Suprapubic skin (tissue), 4 donors: ENCODE data around the gene VGF. TPM values are rescaled to one million over a fixed set of nuclear protein-coding genes. Genes with fewer than 3 reads are reported as not detected.

Source experiments
- DNase-seq, 2 donors: peaks; one replicate each; pipeline ENCODE4 v3.0.0-alpha.2; 2019; ENCODE audit warnings: low spot score in 2 of 2
- H3K27ac ChIP-seq: fragments of 200-600 bp; sonication (generic); one replicate; pipeline ENCODE4 v1.5.1; 2019
- H3K27me3 ChIP-seq: fragments of 200-600 bp; sonication (generic); one replicate; pipeline ENCODE4 v1.5.1; 2019
- H3K36me3 ChIP-seq: fragments of 200-600 bp; sonication (generic); one replicate; pipeline ENCODE4 v1.5.1; 2019
- H3K4me1 ChIP-seq: fragments of 200-600 bp; sonication (generic); one replicate; pipeline ENCODE4 v1.5.1; 2019
- H3K4me3 ChIP-seq: fragments of 200-600 bp; sonication (generic); one replicate; pipeline ENCODE4 v1.5.1; 2019; ENCODE audit warnings: mild to moderate bottlenecking
- H3K9me3 ChIP-seq: fragments of 200-600 bp; sonication (generic); one replicate; pipeline ENCODE4 v1.5.1; 2019
- CTCF ChIP-seq, 2 donors: fragments of 200-600 bp in 1 of 2; fragments of 450-650 bp in 1 of 2; sonication (generic) in 1 of 2; IDR thresholded peaks; one replicate each; pipeline ENCODE4 v1.5.1; 2016 to 2019; ENCODE audit warnings: antibody characterized with exemption in 2 of 2, mild to moderate bottlenecking in 1 of 2, moderate library complexity in 1 of 2
- EP300 ChIP-seq: sonication (generic); formaldehyde crosslinking; IDR thresholded peaks from one replicate; pipeline ENCODE4 v1.6.1; 2017; ENCODE audit warnings: antibody characterized with exemption
- POLR2A ChIP-seq, 2 donors: fragments of 450-650 bp; IDR thresholded peaks; one replicate each; pipeline ENCODE4 v1.6.1; 2017; ENCODE audit warnings: antibody characterized with exemption in 2 of 2, mild to moderate bottlenecking in 2 of 2, moderate library complexity in 2 of 2
- POLR2AphosphoS5 ChIP-seq, 3 donors: sonication (generic); formaldehyde crosslinking; IDR thresholded peaks; one replicate each; pipeline ENCODE4 v1.6.1; 2017; ENCODE audit warnings: antibody characterized with exemption in 3 of 3
- WGBS: methylation state at CpG from one replicate; pipeline ENCODE4 v1.1.5; 2018; 5-methylcytosine and 5-hydroxymethylcytosine counted together
- total RNA-seq, 4 donors: library from RNA; depleted of rRNA; stranded (reverse); fragments of >200 nt; gene quantifications; one replicate each; pipeline ENCODE4 v1.1.0, GENCODE V29; 2016

VGF gene
- total RNA-seq, 4 donors from 2014 or later: 0.38 to 0.99 (median 0.59) TPM; not detected in 1

- no peak for DNase-seq
- Histone ChIP-seq H3K9me3 (no peaks in the 10 kb centered on the region), H3K27ac (no peak overlapping the region), H3K27me3 (peaks cover 51% of the 10 kb centered on the region), H3K36me3 (peaks cover 40% of the 10 kb centered on the region), H3K4me1 (peaks cover 45% of the 10 kb centered on the region), H3K4me3 (peak overlapping the region; percentile 47)
- TF ChIP-seq POLR2A (IDR thresholded peaks at IDR 0.05) (no peak), CTCF (IDR thresholded peaks at IDR 0.05) (no peak), EP300 (no peak), POLR2AphosphoS5 (IDR thresholded peaks at IDR 0.05) (no peak)
- WGBS: 81% methylated on average over 17 of the region's 17 CpGs
Observed at GRCh38 chr7:101161692-101162471, 3.5 kb downstream of the VGF start.

- Histone ChIP-seq H3K27ac (no peak overlapping the region), H3K36me3 (peaks cover 40% of the 10 kb centered on the region), H3K4me3 (no peak overlapping the region), H3K4me1 (peaks cover 39% of the 10 kb centered on the region), H3K27me3 (peaks cover 41% of the 10 kb centered on the region), H3K9me3 (no peaks in the 10 kb centered on the region)
- TF ChIP-seq EP300: no peak
- no peak for TF ChIP-seq POLR2AphosphoS5 (IDR thresholded peaks at IDR 0.05)
- TF ChIP-seq POLR2A (IDR thresholded peaks at IDR 0.05): no peak
- TF ChIP-seq CTCF (IDR thresholded peaks at IDR 0.05): no peak
- DNase-seq: no peak
Observed at GRCh38 chr7:101160910-101161309, 4.5 kb downstream of the VGF start.

GRCh38 chr7:101159696-101160674 lies 5.4 kb downstream of the VGF start:
- Histone ChIP-seq H3K36me3 (peaks cover 40% of the 10 kb centered on the region), H3K27ac (no peak overlapping the region), H3K4me3 (no peak overlapping the region), H3K9me3 (no peaks in the 10 kb centered on the region), H3K4me1 (peaks cover 36% of the 10 kb centered on the region), H3K27me3 (peaks cover 32% of the 10 kb centered on the region)
- TF ChIP-seq EP300 (no peak), POLR2A (IDR thresholded peaks at IDR 0.05) (no peak), CTCF (IDR thresholded peaks at IDR 0.05) (no peak), POLR2AphosphoS5 (IDR thresholded peaks at IDR 0.05) (no peak)
- no peak for DNase-seq
- WGBS: 81% methylated on average over 25 of the region's 31 CpGs

- peaks cover 40% of the 10 kb centered on the region for H3K36me3 ChIP-seq
- H3K4me3 ChIP-seq: no peak overlapping the region
- peaks cover 2% of the 10 kb centered on the region for H3K27me3 ChIP-seq
- DNase-seq: no peak
- H3K9me3 ChIP-seq: no peaks in the 10 kb centered on the region
- H3K4me1 ChIP-seq: peaks cover 18% of the 10 kb centered on the region
- H3K27ac ChIP-seq: no peak overlapping the region
- TF ChIP-seq POLR2AphosphoS5 (IDR thresholded peaks at IDR 0.05): no peak
- 62% methylated on average over 14 of the region's 14 CpGs for WGBS
Observed at GRCh38 chr7:101156866-101157589, 8.3 kb downstream of the VGF start.

GRCh38 chr7:101156277-101156676 lies 9.1 kb downstream of the VGF start:
- no peaks in the 10 kb centered on the region for H3K9me3 ChIP-seq
- no peak overlapping the region for H3K4me3 ChIP-seq
- no peak for TF ChIP-seq CTCF (IDR thresholded peaks at IDR 0.05)
- no peak for TF ChIP-seq POLR2A (IDR thresholded peaks at IDR 0.05)
- TF ChIP-seq EP300: no peak
- no peak for TF ChIP-seq POLR2AphosphoS5 (IDR thresholded peaks at IDR 0.05)
- no peak overlapping the region for H3K27ac ChIP-seq
- no peaks in the 10 kb centered on the region for H3K27me3 ChIP-seq
- no peak for DNase-seq
- H3K36me3 ChIP-seq: peaks cover 40% of the 10 kb centered on the region
- H3K4me1 ChIP-seq: peaks cover 18% of the 10 kb centered on the region
- WGBS: 89% methylated on average over 6 of the region's 6 CpGs
